ENCODE measurements around the gene MYH3. TPM values are rescaled to one million over a fixed set of nuclear protein-coding genes. Genes with fewer than 3 reads are reported as not detected.

MYH3 gene
- total RNA-seq, 4 donors from 2014 or later, result 0.82 to 4.0 (median 2.4) TPM

DNA sequence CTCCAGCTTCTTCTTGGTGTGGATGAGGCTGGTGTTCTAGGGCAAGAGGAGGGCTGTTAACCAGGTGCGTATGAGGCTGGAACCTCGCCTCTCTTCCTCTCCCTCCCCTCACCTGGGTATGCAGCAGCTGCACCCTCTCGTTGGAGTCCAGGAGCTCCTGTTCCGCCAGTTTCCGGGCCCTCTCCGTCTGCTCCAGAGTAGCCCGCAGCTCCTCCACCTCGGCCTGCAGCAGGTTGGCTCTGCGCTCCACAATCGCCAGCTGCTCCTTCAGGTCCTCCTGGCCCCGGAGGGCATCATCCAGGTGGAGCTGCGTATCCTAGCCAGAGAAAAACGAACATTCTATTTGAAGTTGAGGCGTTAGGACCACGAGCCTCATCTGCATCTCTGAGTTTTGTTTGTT is 25.4 kb downstream of the MYH3 start:
- TF ChIP-seq, protein P1, sequence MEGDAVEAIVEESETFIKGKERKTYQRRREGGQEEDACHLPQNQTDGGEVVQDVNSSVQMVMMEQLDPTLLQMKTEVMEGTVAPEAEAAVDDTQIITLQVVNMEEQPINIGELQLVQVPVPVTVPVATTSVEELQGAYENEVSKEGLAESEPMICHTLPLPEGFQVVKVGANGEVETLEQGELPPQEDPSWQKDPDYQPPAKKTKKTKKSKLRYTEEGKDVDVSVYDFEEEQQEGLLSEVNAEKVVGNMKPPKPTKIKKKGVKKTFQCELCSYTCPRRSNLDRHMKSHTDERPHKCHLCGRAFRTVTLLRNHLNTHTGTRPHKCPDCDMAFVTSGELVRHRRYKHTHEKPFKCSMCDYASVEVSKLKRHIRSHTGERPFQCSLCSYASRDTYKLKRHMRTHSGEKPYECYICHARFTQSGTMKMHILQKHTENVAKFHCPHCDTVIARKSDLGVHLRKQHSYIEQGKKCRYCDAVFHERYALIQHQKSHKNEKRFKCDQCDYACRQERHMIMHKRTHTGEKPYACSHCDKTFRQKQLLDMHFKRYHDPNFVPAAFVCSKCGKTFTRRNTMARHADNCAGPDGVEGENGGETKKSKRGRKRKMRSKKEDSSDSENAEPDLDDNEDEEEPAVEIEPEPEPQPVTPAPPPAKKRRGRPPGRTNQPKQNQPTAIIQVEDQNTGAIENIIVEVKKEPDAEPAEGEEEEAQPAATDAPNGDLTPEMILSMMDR (IDR thresholded peaks at IDR 0.05; ENCODE audit: low read depth), result no peak

DNA sequence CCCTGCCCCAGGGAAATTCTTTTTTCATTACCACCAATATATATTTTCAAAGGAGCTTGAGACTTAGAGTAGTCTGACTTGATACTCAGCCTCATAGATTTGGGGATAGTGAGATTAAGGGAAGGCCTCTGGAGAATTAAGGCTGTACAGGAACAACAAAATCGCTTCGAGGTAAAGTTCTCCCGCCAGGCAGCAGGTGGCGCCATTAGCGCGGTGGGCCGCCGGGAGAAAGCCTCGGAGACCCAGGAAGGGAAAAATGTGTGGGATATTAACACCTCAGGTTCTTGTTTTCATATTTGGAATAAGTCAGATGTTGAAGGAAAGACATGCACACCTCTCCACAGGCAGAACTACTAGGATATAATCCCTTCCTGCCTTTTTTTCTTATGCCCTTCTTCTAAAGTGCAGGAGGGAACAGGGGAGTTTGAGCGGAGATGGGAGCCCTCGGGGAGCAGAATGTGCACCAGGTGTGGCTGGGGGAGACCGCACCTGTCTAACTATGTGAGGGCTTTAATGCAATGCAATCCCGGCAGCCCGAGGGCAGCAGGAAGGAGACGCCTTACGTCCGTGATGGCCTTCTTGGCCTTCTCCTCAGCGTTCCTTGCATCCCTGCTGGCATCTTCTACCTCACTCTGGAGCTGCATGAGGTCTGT is 25.9 kb downstream of the MYH3 start:
- TF ChIP-seq, protein P1 (IDR thresholded peaks at IDR 0.05; ENCODE audit: low read depth), result no peak

DNA sequence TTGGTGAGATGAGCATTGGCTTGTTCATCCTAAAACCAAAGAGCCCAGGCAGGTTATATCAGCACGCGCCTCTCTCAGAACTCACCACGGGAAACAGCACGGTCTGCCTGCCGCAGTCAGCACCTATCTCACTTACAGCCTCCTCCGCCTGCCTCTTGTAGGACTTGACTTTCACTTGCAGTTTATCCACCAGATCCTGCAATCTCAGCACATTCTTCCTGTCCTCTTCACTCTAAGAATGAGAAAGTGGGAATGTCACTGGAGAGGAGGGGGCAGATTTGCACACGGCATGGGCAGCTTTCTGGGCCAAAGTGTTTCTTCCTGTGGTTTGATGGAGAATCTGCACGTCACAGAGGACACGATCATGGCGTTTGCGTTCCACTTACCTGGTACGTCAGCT is 27.4 kb downstream of the MYH3 start:
- TF ChIP-seq, protein P1 (IDR thresholded peaks at IDR 0.05; ENCODE audit: low read depth), result no peak

DNA sequence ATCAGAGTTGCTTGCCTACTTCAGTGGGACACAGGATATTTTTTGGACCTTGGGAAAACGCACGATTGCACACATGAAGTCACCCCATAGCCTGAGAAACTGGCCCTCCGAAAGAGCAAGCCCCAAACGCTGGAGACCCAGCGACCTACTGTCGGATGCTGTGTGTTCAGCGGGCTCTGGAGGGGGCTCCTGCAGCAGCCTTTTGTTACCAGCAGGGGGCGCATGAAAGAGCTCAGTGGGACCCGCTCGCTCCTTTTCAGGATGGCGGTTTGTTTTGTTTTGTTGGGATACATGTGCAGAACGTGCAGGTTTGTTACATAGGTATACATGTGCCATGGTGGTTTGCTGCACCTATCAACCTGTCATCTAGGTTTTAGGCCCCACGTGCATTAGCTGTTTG is 28.4 kb downstream of the MYH3 start:
- TF ChIP-seq, protein P1 (IDR thresholded peaks at IDR 0.05; ENCODE audit: low read depth), result no peak

DNA sequence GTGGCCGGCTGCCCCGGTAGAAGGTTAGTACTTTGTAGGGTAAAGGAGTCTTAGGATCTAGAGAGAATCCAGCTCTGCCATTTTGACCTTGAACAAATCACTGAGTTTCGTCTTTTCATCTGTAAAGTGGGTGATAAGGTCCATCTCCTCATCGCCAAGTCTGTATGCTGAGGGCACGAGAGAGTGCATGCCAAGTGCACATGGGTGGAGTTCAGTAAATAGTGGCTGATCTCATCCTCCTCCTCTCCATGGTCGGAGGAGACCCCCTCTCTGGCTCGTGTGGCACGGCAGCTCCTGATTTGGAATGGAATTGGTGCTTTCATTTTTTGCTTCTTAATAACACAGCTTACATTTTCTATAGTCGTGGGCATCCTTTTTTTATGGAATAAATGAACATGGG is 30.7 kb downstream of the MYH3 start:
- TF ChIP-seq, protein P1 (IDR thresholded peaks at IDR 0.05; ENCODE audit: low read depth), result no peak

DNA sequence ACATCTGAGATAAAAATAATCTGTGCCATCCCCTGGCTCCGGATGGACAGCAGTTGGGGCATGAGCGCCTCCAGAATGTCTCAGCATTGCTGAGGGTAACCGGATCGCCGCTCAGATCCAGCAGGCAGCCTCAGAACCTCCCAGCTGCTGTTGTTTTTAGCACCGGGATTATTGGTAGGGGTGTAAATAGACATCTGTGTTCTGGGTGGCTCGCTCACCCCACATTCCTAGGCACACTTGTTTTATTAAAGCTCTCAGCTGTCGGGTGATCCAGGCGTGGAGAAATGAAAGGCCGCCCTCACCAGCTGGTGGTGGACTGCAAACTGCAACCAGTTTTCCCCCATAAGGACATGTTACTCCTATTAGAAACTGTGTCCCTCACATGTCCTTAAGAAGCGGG is 32.1 kb downstream of the MYH3 start:
- TF ChIP-seq, protein P1 (IDR thresholded peaks at IDR 0.05; ENCODE audit: low read depth), result no peak

DNA sequence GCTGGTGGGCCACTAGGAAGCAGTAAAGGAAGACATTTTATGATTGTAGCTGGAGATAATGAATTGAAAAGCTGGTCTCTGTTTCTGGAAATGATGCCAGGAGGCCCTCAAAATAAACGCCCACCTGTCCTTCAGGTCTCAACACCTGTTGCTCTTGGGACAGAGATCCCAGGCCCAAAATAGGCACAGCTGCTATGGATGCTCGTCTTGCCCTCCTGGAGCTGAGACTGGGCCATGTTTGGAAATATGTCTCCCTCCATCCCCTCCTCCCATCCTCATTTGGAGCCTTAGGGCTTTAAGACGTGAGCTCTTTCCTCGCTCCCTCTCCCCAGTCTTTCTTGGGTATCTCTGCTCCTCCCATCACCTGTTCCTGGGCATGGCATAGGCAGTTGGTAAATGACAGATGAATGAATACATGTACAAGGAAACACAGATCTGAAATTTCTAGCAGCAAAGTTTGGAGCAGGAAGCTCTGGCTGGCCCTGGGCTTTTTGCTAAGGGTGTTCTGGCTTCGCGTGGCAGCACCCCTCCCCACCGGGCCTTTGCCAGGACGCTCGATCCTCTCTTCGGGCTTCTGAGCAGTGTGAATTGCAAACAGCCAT is 33.3 kb downstream of the MYH3 start:
- TF ChIP-seq, protein P1 (IDR thresholded peaks at IDR 0.05; ENCODE audit: low read depth), result no peak

All from subcutaneous adipose tissue (tissue), 4 donors.